ENCODE results near the gene RUNX2. TPM values are rescaled to one million over a fixed set of nuclear protein-coding genes. Genes with fewer than 3 reads are reported as not detected.

The RUNX2 gene
- polyA plus RNA-seq, 1 of the 3 experiments (the other 2 are of a cell fraction) = 4.4 TPM

DNA sequence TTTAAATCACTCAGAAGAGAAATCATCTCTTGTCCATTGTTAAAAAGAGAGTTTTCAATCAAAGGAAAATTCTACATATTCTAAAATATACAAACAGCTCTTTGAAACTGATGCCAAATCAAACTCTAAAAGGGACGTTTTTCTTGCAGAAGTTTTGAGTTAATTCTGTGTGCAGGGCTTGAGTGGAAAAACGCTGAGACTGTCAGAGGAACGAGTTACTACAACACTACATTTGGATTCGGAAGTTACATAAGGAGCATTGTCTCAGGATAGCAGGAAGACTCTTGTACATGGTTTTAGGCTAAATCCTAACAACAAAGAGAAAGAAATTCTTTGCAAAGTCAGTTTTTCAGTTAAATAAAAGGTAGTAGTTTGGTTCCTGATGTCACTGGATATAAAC is 205.3 kb downstream of the RUNX2 start (continued):
- TF ChIP-seq, protein P1, sequence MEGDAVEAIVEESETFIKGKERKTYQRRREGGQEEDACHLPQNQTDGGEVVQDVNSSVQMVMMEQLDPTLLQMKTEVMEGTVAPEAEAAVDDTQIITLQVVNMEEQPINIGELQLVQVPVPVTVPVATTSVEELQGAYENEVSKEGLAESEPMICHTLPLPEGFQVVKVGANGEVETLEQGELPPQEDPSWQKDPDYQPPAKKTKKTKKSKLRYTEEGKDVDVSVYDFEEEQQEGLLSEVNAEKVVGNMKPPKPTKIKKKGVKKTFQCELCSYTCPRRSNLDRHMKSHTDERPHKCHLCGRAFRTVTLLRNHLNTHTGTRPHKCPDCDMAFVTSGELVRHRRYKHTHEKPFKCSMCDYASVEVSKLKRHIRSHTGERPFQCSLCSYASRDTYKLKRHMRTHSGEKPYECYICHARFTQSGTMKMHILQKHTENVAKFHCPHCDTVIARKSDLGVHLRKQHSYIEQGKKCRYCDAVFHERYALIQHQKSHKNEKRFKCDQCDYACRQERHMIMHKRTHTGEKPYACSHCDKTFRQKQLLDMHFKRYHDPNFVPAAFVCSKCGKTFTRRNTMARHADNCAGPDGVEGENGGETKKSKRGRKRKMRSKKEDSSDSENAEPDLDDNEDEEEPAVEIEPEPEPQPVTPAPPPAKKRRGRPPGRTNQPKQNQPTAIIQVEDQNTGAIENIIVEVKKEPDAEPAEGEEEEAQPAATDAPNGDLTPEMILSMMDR (IDR thresholded peaks at IDR 0.05) = no peak

GRCh38 chr6:45535933-45536332 is 207.8 kb downstream of the RUNX2 start:
- Histone ChIP-seq H2AFZ (ENCODE audit: low read depth) (no peak overlapping the region), H3K9me3 (no peaks in the 10 kb centered on the region), H3F3A (replicated peaks; ENCODE audit: insufficient read depth) (no peaks in the 10 kb centered on the region), H3K9me2 (no peaks in the 10 kb centered on the region), H3K27ac (ENCODE audit: low read depth in 2 of 2, low read length in 1 of 2) (no peak overlapping the region), H4K20me1 (ENCODE audit: insufficient read depth) (no peaks in the 10 kb centered on the region), H3K9ac (no peak overlapping the region), H3K27me3 (ENCODE audit: insufficient read depth) (no peaks in the 10 kb centered on the region), H3K4me1 (ENCODE audit: control insufficient read depth in 1 of 2, insufficient read depth in 2 of 2, low read depth in 1 of 2, low read length in 1 of 2) (no peaks in the 10 kb centered on the region), H3K4me3 (ENCODE audit: low read depth in 2 of 2, low read length in 1 of 2) (no peak overlapping the region), H3K79me2 (ENCODE audit: insufficient read depth) (no peaks in the 10 kb centered on the region), H3K4me2 (no peak overlapping the region), H3K36me3 (replicated peaks in 1 of 2; ENCODE audit: control insufficient read depth in 1 of 2, insufficient read depth in 2 of 2, low read length in 1 of 2) (no peaks in the 10 kb centered on the region)
- CTCF ChIA-PET = no interaction called here
- POLR2A ChIA-PET = no interaction called here
- WGBS (ENCODE audit: low lambda C conversion rate) = 56% methylated on average over 4 of the region's 4 CpGs
- no peak for TF ChIP-seq NRF1 (IDR thresholded peaks at IDR 0.05; ENCODE audit: low read depth, low read length)
- no peak for TF ChIP-seq FOSL2 (IDR thresholded peaks at IDR 0.05; ENCODE audit: borderline replicate concordance, low read depth)
- no peak for TF ChIP-seq REST (IDR thresholded peaks at IDR 0.05; ENCODE audit: low read depth, low read length)
- no peak for TF ChIP-seq RCOR1 (IDR thresholded peaks at IDR 0.05; ENCODE audit: low read length)
- TF ChIP-seq NFIC (IDR thresholded peaks at IDR 0.05; ENCODE audit: borderline replicate concordance) = no peak
- TF ChIP-seq RFX5 (IDR thresholded peaks at IDR 0.05; ENCODE audit: low read length) = no peak
- TF ChIP-seq CHD2 (IDR thresholded peaks at IDR 0.05; ENCODE audit: low read length, partially characterized antibody) = no peak
- no peak for TF ChIP-seq SMC3 (IDR thresholded peaks at IDR 0.05; ENCODE audit: low read depth, low read length)
- TF ChIP-seq TAF1 (IDR thresholded peaks at IDR 0.05; ENCODE audit: borderline replicate concordance, low read depth, low read length) = no peak
- no peak for TF ChIP-seq RAD21 (IDR thresholded peaks at IDR 0.05; ENCODE audit: low read length)
- no peak for TF ChIP-seq JUND (IDR thresholded peaks at IDR 0.05)
- no peak for TF ChIP-seq YY1 (IDR thresholded peaks at IDR 0.05; ENCODE audit: low read depth)
- DNase-seq = no peak
